DND-41 (cell line): Measurements from ENCODE around the gene DUSP15.

ENCODE experiments used
- EZH2 ChIP-seq: IDR thresholded peaks from 3 replicates; pipeline ENCODE4 v1.6.1; 2012; ENCODE audit warnings: borderline replicate concordance, low read depth, mild to moderate bottlenecking, moderate library complexity, low read length, inconsistent platforms; ENCODE audit not compliant: severe bottlenecking
- TF ChIP-seq, protein P1 (sequence below): IDR thresholded peaks from 2 replicates; pipeline ENCODE4 v1.5.1; 2012; ENCODE audit warnings: borderline replicate concordance, low read length, moderate library complexity, mild to moderate bottlenecking; ENCODE audit not compliant: poor library complexity, severe bottlenecking; ENCODE audit errors: extremely low read depth

DNA sequence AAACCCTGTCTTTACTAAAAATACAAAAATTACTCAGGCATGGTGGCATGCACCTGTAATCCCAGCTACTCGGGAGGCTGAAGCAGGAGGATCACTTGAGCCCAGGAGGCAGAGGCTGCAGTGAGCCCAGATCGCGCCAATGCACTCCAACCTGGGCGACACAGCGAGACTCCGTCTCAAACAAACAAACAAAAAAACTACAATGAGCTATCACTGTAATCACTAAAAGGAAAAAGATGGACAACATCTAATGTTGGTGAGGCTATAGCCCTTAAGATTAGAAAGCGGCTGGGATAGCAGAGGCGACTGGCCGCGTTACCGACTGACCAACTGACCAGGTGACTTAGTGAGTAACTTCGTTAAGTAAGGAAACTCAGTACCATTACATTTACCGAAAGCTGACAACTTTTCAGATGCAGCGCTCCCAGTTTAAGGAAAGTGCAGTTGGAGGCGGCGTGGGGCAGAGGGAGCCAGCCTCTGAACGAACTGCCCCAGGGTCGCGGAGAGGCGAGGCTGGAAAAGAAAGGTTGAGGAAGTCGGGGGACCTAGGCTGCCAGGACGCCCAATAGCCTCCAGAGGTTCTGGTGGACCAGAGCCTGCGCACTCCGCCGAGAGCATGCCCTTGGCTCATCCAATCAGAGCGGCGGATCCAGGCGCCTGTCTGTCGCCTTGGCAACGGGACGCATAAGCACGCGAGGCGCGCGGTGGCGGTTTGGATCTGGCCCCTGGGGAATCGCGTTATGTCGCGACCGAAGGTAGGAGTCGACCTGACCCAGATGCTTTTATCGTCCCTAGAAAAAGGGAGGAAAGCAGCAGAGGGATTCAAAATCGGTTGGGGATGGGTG, 9.0 kb upstream of the DUSP15 start:
- TF ChIP-seq, protein P1, sequence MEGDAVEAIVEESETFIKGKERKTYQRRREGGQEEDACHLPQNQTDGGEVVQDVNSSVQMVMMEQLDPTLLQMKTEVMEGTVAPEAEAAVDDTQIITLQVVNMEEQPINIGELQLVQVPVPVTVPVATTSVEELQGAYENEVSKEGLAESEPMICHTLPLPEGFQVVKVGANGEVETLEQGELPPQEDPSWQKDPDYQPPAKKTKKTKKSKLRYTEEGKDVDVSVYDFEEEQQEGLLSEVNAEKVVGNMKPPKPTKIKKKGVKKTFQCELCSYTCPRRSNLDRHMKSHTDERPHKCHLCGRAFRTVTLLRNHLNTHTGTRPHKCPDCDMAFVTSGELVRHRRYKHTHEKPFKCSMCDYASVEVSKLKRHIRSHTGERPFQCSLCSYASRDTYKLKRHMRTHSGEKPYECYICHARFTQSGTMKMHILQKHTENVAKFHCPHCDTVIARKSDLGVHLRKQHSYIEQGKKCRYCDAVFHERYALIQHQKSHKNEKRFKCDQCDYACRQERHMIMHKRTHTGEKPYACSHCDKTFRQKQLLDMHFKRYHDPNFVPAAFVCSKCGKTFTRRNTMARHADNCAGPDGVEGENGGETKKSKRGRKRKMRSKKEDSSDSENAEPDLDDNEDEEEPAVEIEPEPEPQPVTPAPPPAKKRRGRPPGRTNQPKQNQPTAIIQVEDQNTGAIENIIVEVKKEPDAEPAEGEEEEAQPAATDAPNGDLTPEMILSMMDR: no peak
- no peak for TF ChIP-seq EZH2
